T-helper 2 cell treated with Interferon-gamma antibody and Interleukin-4, amounts not matched to agents 5 μg/mL and 100 μg/mL, for 36 hours (primary cell): ENCODE results near the gene GTF3C4.

Experiments used
- DNase-seq: peaks from one replicate; pipeline ENCODE4 v3.0.0; 2021; ENCODE audit warnings: low spot score
- H3K27ac Mint-ChIP-seq: one replicate; pipeline ENCODE4 v1.8.0; 2021; ENCODE audit warnings: mild to moderate bottlenecking, mixed read lengths
- H3K27me3 Mint-ChIP-seq: one replicate; pipeline ENCODE4 v1.8.0; 2021; ENCODE audit warnings: low read depth, mixed read lengths
- H3K36me3 Mint-ChIP-seq: one replicate; pipeline ENCODE4 v1.8.0; 2021; ENCODE audit warnings: low read depth, mixed read lengths
- H3K4me1 Mint-ChIP-seq: one replicate; pipeline ENCODE4 v1.8.0; 2021; ENCODE audit warnings: low read depth, mixed read lengths
- H3K4me3 Mint-ChIP-seq: one replicate; pipeline ENCODE4 v1.8.0; 2022; ENCODE audit warnings: mild to moderate bottlenecking, moderate library complexity, mixed read lengths
- H3K9me3 Mint-ChIP-seq: one replicate; pipeline ENCODE4 v1.8.0; 2021; ENCODE audit warnings: mixed read lengths

Gene GTF3C4

GRCh38 chr9:132740526-132741309 is 70.5 kb downstream of the GTF3C4 start:
- DNase-seq, result no peak
- Mint-ChIP-seq H3K27me3 (peaks cover 34% of the 10 kb centered on the region), H3K9me3 (no peaks in the 10 kb centered on the region), H3K36me3 (no peaks in the 10 kb centered on the region), H3K27ac (no peak overlapping the region), H3K4me1 (no peaks in the 10 kb centered on the region), H3K4me3 (no peak overlapping the region)

- peaks cover 44% of the 10 kb centered on the region for H3K27me3 Mint-ChIP-seq
- H3K36me3 Mint-ChIP-seq, result no peaks in the 10 kb centered on the region
- no peak overlapping the region for H3K27ac Mint-ChIP-seq
- DNase-seq, result no peak
- H3K4me1 Mint-ChIP-seq, result no peaks in the 10 kb centered on the region
- no peaks in the 10 kb centered on the region for H3K9me3 Mint-ChIP-seq
- no peak overlapping the region for H3K4me3 Mint-ChIP-seq
Measured at GRCh38 chr9:132742821-132743311, 72.6 kb downstream of the GTF3C4 start.

GRCh38 chr9:132743931-132744479 is 73.7 kb downstream of the GTF3C4 start:
- Mint-ChIP-seq H3K27ac (no peak overlapping the region), H3K4me1 (no peaks in the 10 kb centered on the region), H3K9me3 (no peaks in the 10 kb centered on the region), H3K4me3 (no peak overlapping the region), H3K27me3 (peaks cover 50% of the 10 kb centered on the region), H3K36me3 (no peaks in the 10 kb centered on the region)
- no peak for DNase-seq
